Activated CD4-positive, alpha-beta T cell treated with anti-CD3 and anti-CD28 coated beads, Interleukin-2, amount 50 U/mL, for 24 hours (primary cell): ENCODE data around the gene PLA2G6.

Experiments used
- DNase-seq, 2 donors: peaks; one replicate each; pipeline ENCODE4 v3.0.0-alpha.2; 2020; ENCODE audit warnings: low read depth in 1 of 2, low spot score in 1 of 2

Gene PLA2G6

GRCh38 chr22:38214302-38215056, 32.8 kb upstream of the PLA2G6 start:
- DNase-seq = peak in 1 of 2 donors; percentile 35

- DNase-seq = no peak
These were observed 32.3 kb upstream of the PLA2G6 start for GRCh38 chr22:38213990-38214301.

GRCh38 chr22:38213319-38213989, 31.8 kb upstream of the PLA2G6 start:
- no peak for DNase-seq

- DNase-seq = no peak
These were observed 30.8 kb upstream of the PLA2G6 start for GRCh38 chr22:38212442-38212841.

- DNase-seq = no peak
These were observed 29.9 kb upstream of the PLA2G6 start for GRCh38 chr22:38211556-38211955.

- no peak for DNase-seq
These were observed 26.9 kb upstream of the PLA2G6 start for GRCh38 chr22:38208551-38208968.

- DNase-seq = no peak
These were observed 26.3 kb upstream of the PLA2G6 start for GRCh38 chr22:38207898-38208432.

- no peak for DNase-seq
These were observed 23.9 kb upstream of the PLA2G6 start for GRCh38 chr22:38205261-38206128.

- DNase-seq = no peak
These were observed 23.2 kb upstream of the PLA2G6 start for GRCh38 chr22:38204784-38205183.

- no peak for DNase-seq
These were observed 22.4 kb upstream of the PLA2G6 start for GRCh38 chr22:38203855-38204514.

- DNase-seq = no peak
These were observed 21.6 kb upstream of the PLA2G6 start for GRCh38 chr22:38203090-38203810.

- DNase-seq = peak in 1 of 2 donors; percentile 22
These were observed 20.9 kb upstream of the PLA2G6 start for GRCh38 chr22:38202437-38203089.

GRCh38 chr22:38201711-38202436, 20.2 kb upstream of the PLA2G6 start, which contains the start of gene MAFF:
MAFF (plus strand) TSS chr22:38201994; CDS start chr22:38213854, 11,860 bp downstream.
- peak; percentile 76 to 80 for DNase-seq

GRCh38 chr22:38201371-38201710, 19.7 kb upstream of the PLA2G6 start:
- no peak for DNase-seq

GRCh38 chr22:38199826-38200559, 18.4 kb upstream of the PLA2G6 start:
- DNase-seq = no peak

GRCh38 chr22:38196791-38197419, 15.3 kb upstream of the PLA2G6 start:
- no peak for DNase-seq

- no peak for DNase-seq
These were observed 11.9 kb upstream of the PLA2G6 start for GRCh38 chr22:38193580-38193979.

GRCh38 chr22:38192475-38192863, 10.8 kb upstream of the PLA2G6 start:
- no peak for DNase-seq
